K562 (cell line): ENCODE measurements around the gene GAB2. TPM values are rescaled to one million over a fixed set of nuclear protein-coding genes. Genes with fewer than 3 reads are reported as not detected.
A peak's percentile ranks its signal among the peaks of the same experiment; 100 is the strongest.

ENCODE experiments used
- ARID1B ChIP-seq: fragments of 450-650 bp; IDR thresholded peaks from 2 replicates; pipeline ENCODE4 v1.6.1; 2016; ENCODE audit warnings: antibody characterized with exemption, mild to moderate bottlenecking, inconsistent platforms
- BACH1 ChIP-seq: fragments of 200-800 bp; sonication (Bioruptor generic); IDR thresholded peaks from 2 replicates; pipeline ENCODE4 v1.6.1; 2016; ENCODE audit warnings: missing genetic modification characterization, missing compliant biosample characterization
- CCNT2 ChIP-seq: IDR thresholded peaks from 2 replicates; pipeline ENCODE4 v1.6.1; 2011; ENCODE audit warnings: borderline replicate concordance, low read depth, mild to moderate bottlenecking, moderate library complexity, mixed read lengths, low read length; ENCODE audit not compliant: insufficient read length; ENCODE audit errors: extremely low read depth
- CHD1 ChIP-seq: fragments of 200-600 bp; sonication (generic); IDR thresholded peaks from one replicate; pipeline ENCODE4 v1.6.1; 2012; ENCODE audit warnings: mild to moderate bottlenecking, moderate library complexity, low read length, inconsistent platforms
- CREB3 ChIP-seq: fragments of 450-650 bp; conservative IDR thresholded peaks from 2 replicates; pipeline ENCODE4 v1.6.1; 2016; ENCODE audit warnings: missing genetic modification characterization, low read depth, mild to moderate bottlenecking, missing compliant biosample characterization, moderate library complexity
- FOXP1 ChIP-seq: sonication (generic); formaldehyde crosslinking; IDR thresholded peaks from 2 replicates; pipeline ENCODE4 v1.8.0; 2022; ENCODE audit warnings: mild to moderate bottlenecking, missing genetic modification reagents
- HMGN3 ChIP-seq: IDR thresholded peaks from 2 replicates; pipeline ENCODE4 v1.6.1; 2011; ENCODE audit warnings: borderline replicate concordance, low read depth, mild to moderate bottlenecking, mixed read lengths, low read length; ENCODE audit not compliant: insufficient read length; ENCODE audit errors: extremely low read depth
- HMGXB4 ChIP-seq: sonication (generic); formaldehyde crosslinking; IDR thresholded peaks from 2 replicates; pipeline ENCODE4 v1.8.1; 2023; ENCODE audit warnings: mild to moderate bottlenecking, missing genetic modification reagents
- HNRNPUL1 ChIP-seq: fragments of 200-400 bp; formaldehyde crosslinking; IDR thresholded peaks from 2 replicates; pipeline ENCODE4 v1.6.1; 2017; ENCODE audit warnings: low read length
- KDM4B ChIP-seq, 2 experiments: fragments of 450-650 bp in 1 of 2; sonication (generic) in 1 of 2; IDR thresholded peaks; 2 replicates each; pipeline ENCODE4 v1.6.1; 2016 to 2017; ENCODE audit warnings: borderline replicate concordance in 2 of 2, antibody characterized with exemption in 1 of 2, low read depth in 1 of 2, mild to moderate bottlenecking in 1 of 2
- MAZ ChIP-seq, 2 experiments: fragments of 450-650 bp in 1 of 2; sonication (generic) in 1 of 2; formaldehyde crosslinking; IDR thresholded peaks in 1 of 2; conservative IDR thresholded peaks in 1 of 2; 2 replicates each; pipeline versions ENCODE4 v1.4.0 to v1.5.0; 2020; ENCODE audit warnings: mild to moderate bottlenecking in 1 of 2, missing genetic modification reagents in 1 of 2
- MED1 ChIP-seq: sonication (generic); formaldehyde crosslinking; IDR thresholded peaks from 2 replicates; pipeline ENCODE4 v1.8.1; 2023; ENCODE audit warnings: missing genetic modification reagents, borderline replicate concordance
- MEF2A ChIP-seq: IDR thresholded peaks from 2 replicates; pipeline ENCODE4 v1.6.1; 2011; ENCODE audit warnings: low read depth, mild to moderate bottlenecking, low read length, moderate library complexity; ENCODE audit not compliant: control insufficient read depth
- NKRF ChIP-seq: fragments of 450-650 bp; IDR thresholded peaks from 2 replicates; pipeline ENCODE4 v1.6.1; 2016; ENCODE audit warnings: borderline replicate concordance
- NRF1 ChIP-seq, 2 experiments: fragments of 450-650 bp; IDR thresholded peaks in 1 of 2; conservative IDR thresholded peaks in 1 of 2; 2 replicates each; pipeline ENCODE4 v1.6.1; 2014; ENCODE audit warnings: mild to moderate bottlenecking in 2 of 2
- PHF20 ChIP-seq: fragments of 450-650 bp; IDR thresholded peaks from 2 replicates; pipeline ENCODE4 v1.6.1; 2018; ENCODE audit not compliant: partially characterized antibody
- SRSF3 ChIP-seq: fragments of 200-400 bp; formaldehyde crosslinking; IDR thresholded peaks from 2 replicates; pipeline ENCODE4 v1.6.1; 2016; ENCODE audit warnings: mild to moderate bottlenecking, low read length, moderate library complexity; ENCODE audit not compliant: insufficient read depth
- ZBED1 ChIP-seq: IDR thresholded peaks from 2 replicates; pipeline ENCODE4 v1.6.1; 2014
- ZBTB2 ChIP-seq: fragments of 450-650 bp; IDR thresholded peaks from 2 replicates; pipeline ENCODE4 v1.6.1; 2016; ENCODE audit warnings: antibody characterized with exemption
- polyA plus RNA-seq, 8 experiments: library from polyadenylated mRNA; depleted of rRNA in 4 of 8; stranded (reverse) in 5 of 8; unstranded in 3 of 8; fragments of >200 nt; fragmentation: Nextera tagmentation in 2 of 8; fragmentation: Illumina TruSeq in 1 of 8; extraction: Ambion mirVana in 2 of 8; extraction: Trizol in 1 of 8; gene quantifications; 2 replicates each; pipeline versions ENCODE4 v1.2.1 to v1.2.3, GENCODE V29; 2011 to 2014; ENCODE audit warnings: inconsistent platforms in 1 of 8, missing spikeins in 1 of 8
- total RNA-seq, 7 experiments: library from RNA; depleted of rRNA in 6 of 7; stranded (reverse); fragments of >200 nt in 6 of 7; fragmentation: Illumina TruSeq in 2 of 7; extraction: Trizol in 2 of 7; gene quantifications; 2 replicates each; pipeline versions ENCODE4 v1.2.1 to v1.2.3, GENCODE V29; 2011 to 2021; ENCODE audit warnings: low replicate concordance in 1 of 7

The GAB2 gene
- total and polyA plus RNA-seq, 9 of the 15 experiments (the other 6 are each of a cell fraction or from before 2014, with no cell fraction given): 2.3 to 35.2 (median 16.1) TPM

- peak; percentile 52 for TF ChIP-seq ZBTB2
- TF ChIP-seq HMGN3: peak; percentile 89
- peak; percentile 38 to 51; a peak in 2 of 4 replicates for TF ChIP-seq NRF1 (conservative IDR thresholded peaks at IDR 0.05 in 1 of 2, IDR thresholded peaks at IDR 0.05 in 1 of 2)
- TF ChIP-seq HNRNPUL1: no peak
- TF ChIP-seq MEF2A: no peak
- TF ChIP-seq HMGXB4 (CRISPR knock-in tag): no peak
- 0 out of 4 replicates have a peak, but pooled peaks of 1 of the 2 experiments have one; percentile 74 for TF ChIP-seq KDM4B (IDR thresholded peaks at IDR 0.05; ENCODE audit: borderline replicate concordance in 2 of 2, low read depth in 1 of 2)
- peak; percentile 72; the same call in 1 of the 2 replicates for TF ChIP-seq BACH1 (tag)
- no peak for TF ChIP-seq CHD1
- TF ChIP-seq ARID1B: peak; percentile 69
- TF ChIP-seq MAZ (CRISPR knock-in tag; conservative IDR thresholded peaks at IDR 0.05 in 1 of 2, IDR thresholded peaks at IDR 0.05 in 1 of 2): peak; percentile 64 to 70; a peak in 3 of 4 replicates
- no peak for TF ChIP-seq MED1 (CRISPR knock-in tag)
- peak; percentile 51; the same call in 1 of the 2 replicates for TF ChIP-seq NKRF
- TF ChIP-seq PHF20: peak; percentile 54
- TF ChIP-seq FOXP1 (CRISPR knock-in tag): 0 out of 2 replicates have a peak, but pooled peaks have one; percentile 73
- no peak for TF ChIP-seq CREB3 (tag)
- TF ChIP-seq SRSF3: no peak
- no peak for TF ChIP-seq ZBED1
- peak; percentile 90 for TF ChIP-seq CCNT2
These were observed 1.1 kb downstream of the GAB2 start (continued) for GRCh38 chr11:78416285-78417174.
